SU-DHL-6 (cell line): Measurements from ENCODE around the gene MUC3A.

ENCODE experiments used
- H2AFZ ChIP-seq: fragments of 200-600 bp; sonication (generic); 2 replicates; pipeline ENCODE4 v1.6.1; 2014; ENCODE audit warnings: low read depth, mild to moderate bottlenecking, moderate library complexity, mixed read lengths, antibody characterized with exemption, low read length; ENCODE audit not compliant: severe bottlenecking
- H3F3A ChIP-seq: fragments of 200-600 bp; shearing (Covaris generic); 2 replicates; pipeline ENCODE4 v1.6.0; 2016; ENCODE audit warnings: antibody characterized with exemption, mild to moderate bottlenecking; ENCODE audit not compliant: insufficient read depth
- H3K27ac ChIP-seq: fragments of 200-600 bp; sonication (generic); 2 replicates; pipeline ENCODE4 v1.5.1; 2016; ENCODE audit warnings: low read depth, mild to moderate bottlenecking, low read length, moderate library complexity, mixed read lengths
- H3K27me3 ChIP-seq: fragments of 200-600 bp; sonication (generic), shearing (Covaris generic); 2 replicates; pipeline ENCODE4 v1.6.0; 2014; ENCODE audit warnings: mild to moderate bottlenecking, low read length
- H3K36me3 ChIP-seq: fragments of 200-600 bp; sonication (generic); 2 replicates; pipeline ENCODE4 v1.6.1; 2014; ENCODE audit warnings: mild to moderate bottlenecking, low read length, mixed read lengths
- H3K4me2 ChIP-seq: fragments of 300-600, 200-600 bp; shearing (Covaris generic), sonication (generic); 2 replicates; pipeline ENCODE4 v1.6.0; 2014; ENCODE audit warnings: low read length, low read depth, mild to moderate bottlenecking; ENCODE audit not compliant: poor library complexity, severe bottlenecking
- H3K4me3 ChIP-seq: fragments of 200-600 bp; sonication (generic); 2 replicates; pipeline ENCODE4 v1.5.1; 2014; ENCODE audit warnings: antibody characterized with exemption, low read length, mild to moderate bottlenecking, mixed read lengths; ENCODE audit not compliant: insufficient read depth, poor library complexity, severe bottlenecking
- H3K79me2 ChIP-seq: fragments of 200-600 bp; sonication (generic); 2 replicates; pipeline ENCODE4 v1.6.1; 2014; ENCODE audit warnings: mild to moderate bottlenecking, low read length, moderate library complexity; ENCODE audit not compliant: insufficient read depth
- H3K9ac ChIP-seq: fragments of 200-600 bp; sonication (generic); 2 replicates; pipeline ENCODE4 v1.7.0; 2014; ENCODE audit warnings: mild to moderate bottlenecking, low read length
- H3K9me2 ChIP-seq: fragments of 200-600 bp; sonication (generic); replicated peaks from 2 replicates; pipeline ENCODE4 v1.6.1; 2014; ENCODE audit warnings: low read length; ENCODE audit not compliant: insufficient read depth
- H3K9me3 ChIP-seq: fragments of 200-600 bp; sonication (generic); 2 replicates; pipeline ENCODE4 v1.6.1; 2014; ENCODE audit warnings: low read length, mixed read lengths; ENCODE audit not compliant: insufficient read depth
- H4K20me1 ChIP-seq: fragments of 200-600 bp; sonication (generic); 2 replicates; pipeline ENCODE4 v1.6.1; 2014; ENCODE audit warnings: low read depth, mild to moderate bottlenecking, antibody characterized with exemption, low read length, moderate library complexity, mixed read lengths
- EZH2phosphoT487 ChIP-seq: fragments of 200-600 bp; sonication (generic), shearing (Covaris generic); conservative IDR thresholded peaks from 2 replicates; pipeline ENCODE4 v1.6.1; 2018; ENCODE audit warnings: mild to moderate bottlenecking, antibody characterized with exemption, low read length, moderate library complexity, mixed read lengths
- TF ChIP-seq, protein P1 (sequence below): fragments of 200-600 bp; sonication (generic); IDR thresholded peaks from one replicate; pipeline ENCODE4 v1.5.1; 2017; ENCODE audit warnings: antibody characterized with exemption, mild to moderate bottlenecking, low read length, moderate library complexity; ENCODE audit not compliant: insufficient read depth, poor library complexity, severe bottlenecking

Gene MUC3A

DNA sequence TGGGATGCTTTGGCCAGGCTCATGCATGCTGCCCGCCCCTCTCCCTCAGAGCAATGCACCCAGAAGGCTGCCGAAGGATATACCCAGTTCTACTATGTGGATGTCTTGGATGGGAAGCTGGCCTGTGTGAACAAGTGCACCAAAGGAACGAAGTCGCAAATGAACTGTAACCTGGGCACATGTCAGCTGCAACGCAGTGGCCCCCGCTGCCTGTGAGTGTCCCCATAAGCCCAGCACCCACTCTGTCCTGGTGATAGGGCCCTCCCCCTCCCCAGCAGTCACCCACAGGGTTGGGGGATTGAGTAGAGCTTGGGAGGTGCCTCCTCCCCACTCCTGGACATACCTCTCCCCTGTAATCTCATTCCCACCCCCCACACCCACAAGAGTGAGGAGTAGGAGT, 63.6 kb downstream of the MUC3A start:
- Histone ChIP-seq H3K9me3 (no peaks in the 10 kb centered on the region), H4K20me1 (no peaks in the 10 kb centered on the region), H3K4me3 (no peak overlapping the region), H3K36me3 (no peaks in the 10 kb centered on the region), H3K27me3 (no peaks in the 10 kb centered on the region), H3K9ac (no peak overlapping the region), H2AFZ (no peak overlapping the region), H3K79me2 (no peaks in the 10 kb centered on the region), H3K27ac (no peak overlapping the region), H3K9me2 (no peaks in the 10 kb centered on the region), H3K4me2 (no peak overlapping the region), H3F3A (no peaks in the 10 kb centered on the region)
- TF ChIP-seq, protein P1, sequence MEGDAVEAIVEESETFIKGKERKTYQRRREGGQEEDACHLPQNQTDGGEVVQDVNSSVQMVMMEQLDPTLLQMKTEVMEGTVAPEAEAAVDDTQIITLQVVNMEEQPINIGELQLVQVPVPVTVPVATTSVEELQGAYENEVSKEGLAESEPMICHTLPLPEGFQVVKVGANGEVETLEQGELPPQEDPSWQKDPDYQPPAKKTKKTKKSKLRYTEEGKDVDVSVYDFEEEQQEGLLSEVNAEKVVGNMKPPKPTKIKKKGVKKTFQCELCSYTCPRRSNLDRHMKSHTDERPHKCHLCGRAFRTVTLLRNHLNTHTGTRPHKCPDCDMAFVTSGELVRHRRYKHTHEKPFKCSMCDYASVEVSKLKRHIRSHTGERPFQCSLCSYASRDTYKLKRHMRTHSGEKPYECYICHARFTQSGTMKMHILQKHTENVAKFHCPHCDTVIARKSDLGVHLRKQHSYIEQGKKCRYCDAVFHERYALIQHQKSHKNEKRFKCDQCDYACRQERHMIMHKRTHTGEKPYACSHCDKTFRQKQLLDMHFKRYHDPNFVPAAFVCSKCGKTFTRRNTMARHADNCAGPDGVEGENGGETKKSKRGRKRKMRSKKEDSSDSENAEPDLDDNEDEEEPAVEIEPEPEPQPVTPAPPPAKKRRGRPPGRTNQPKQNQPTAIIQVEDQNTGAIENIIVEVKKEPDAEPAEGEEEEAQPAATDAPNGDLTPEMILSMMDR: no peak
- TF ChIP-seq EZH2phosphoT487: no peak

DNA sequence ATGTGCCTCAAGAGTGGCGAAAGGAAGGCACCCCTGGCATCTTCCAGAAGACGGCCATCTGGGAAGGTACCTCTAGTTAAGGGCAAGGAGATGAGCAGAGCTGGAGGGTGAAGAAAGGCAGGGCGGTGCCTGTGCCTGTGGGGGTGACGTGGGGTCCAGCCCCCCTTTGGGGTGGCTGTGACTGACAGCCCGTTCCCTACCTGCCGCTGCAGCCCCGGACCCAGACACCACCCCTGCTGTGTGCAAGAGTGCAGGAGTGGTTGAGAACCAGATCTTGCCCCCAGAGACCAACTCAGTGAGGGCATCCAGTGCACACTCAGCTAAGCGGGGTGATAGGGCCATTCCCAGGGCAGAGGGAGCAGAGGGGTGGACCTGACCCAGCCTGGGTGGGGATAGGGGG, 66.3 kb downstream of the MUC3A start:
- H3K27me3 ChIP-seq: no peaks in the 10 kb centered on the region
- no peaks in the 10 kb centered on the region for H3K9me3 ChIP-seq
- no peaks in the 10 kb centered on the region for H3K9me2 ChIP-seq
- no peaks in the 10 kb centered on the region for H3K79me2 ChIP-seq
- no peak overlapping the region for H3K27ac ChIP-seq
- no peak overlapping the region for H3K4me3 ChIP-seq
- no peaks in the 10 kb centered on the region for H3K36me3 ChIP-seq
- no peak overlapping the region for H2AFZ ChIP-seq
- no peak for TF ChIP-seq EZH2phosphoT487
- TF ChIP-seq, protein P1: no peak
- H3K9ac ChIP-seq: no peak overlapping the region
- H3F3A ChIP-seq: no peaks in the 10 kb centered on the region
- H3K4me2 ChIP-seq: no peak overlapping the region
- no peaks in the 10 kb centered on the region for H4K20me1 ChIP-seq

DNA sequence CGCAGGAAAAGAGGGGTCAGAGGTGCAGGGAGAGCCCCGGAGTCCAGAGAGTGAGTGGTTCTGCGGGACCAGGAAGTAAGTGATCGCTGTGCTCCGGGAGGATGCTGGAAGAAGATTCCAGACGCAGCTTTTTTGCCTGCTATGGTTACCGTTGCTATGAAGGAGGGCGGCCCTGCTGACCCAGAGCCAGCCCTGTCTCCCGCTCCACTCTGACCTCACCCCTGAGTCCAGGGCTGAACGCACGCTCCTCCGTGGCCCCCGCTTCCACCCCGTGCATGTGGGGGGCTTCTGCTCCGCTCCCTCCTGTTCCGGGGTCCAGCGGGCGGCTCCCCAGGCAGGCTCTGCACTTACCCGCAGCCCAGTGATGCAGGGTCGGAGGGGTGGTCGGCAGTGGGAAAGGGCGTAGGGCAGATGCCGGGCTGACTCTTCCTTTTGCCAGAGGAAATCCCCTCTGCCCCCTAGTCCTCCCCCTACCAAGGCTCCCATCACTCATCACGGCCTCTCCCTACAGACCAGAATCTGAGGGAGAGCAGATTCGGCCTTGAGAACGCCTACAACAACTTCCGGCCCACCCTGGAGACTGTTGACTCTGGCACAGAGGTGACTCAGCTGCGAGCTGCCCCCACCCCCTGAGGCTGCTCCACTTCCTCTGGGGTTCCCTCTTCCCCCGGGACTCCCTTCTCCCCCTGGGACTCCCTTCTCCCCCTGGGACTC, 67.9 kb downstream of the MUC3A start:
- no peak overlapping the region for H3K9ac ChIP-seq
- H3K4me3 ChIP-seq: no peak overlapping the region
- TF ChIP-seq, protein P1: no peak
- TF ChIP-seq EZH2phosphoT487: no peak
- H3K27ac ChIP-seq: no peak overlapping the region
- H2AFZ ChIP-seq: no peak overlapping the region
- no peaks in the 10 kb centered on the region for H3K79me2 ChIP-seq
- H3K27me3 ChIP-seq: no peaks in the 10 kb centered on the region
- no peaks in the 10 kb centered on the region for H3K9me3 ChIP-seq
- no peaks in the 10 kb centered on the region for H3F3A ChIP-seq
- H3K9me2 ChIP-seq: no peaks in the 10 kb centered on the region
- no peaks in the 10 kb centered on the region for H4K20me1 ChIP-seq
- H3K36me3 ChIP-seq: no peaks in the 10 kb centered on the region
- H3K4me2 ChIP-seq: no peak overlapping the region
